HepG2 (cell line): ENCODE measurements around the gene SPATA13.

ENCODE experiments used
- ELF1 ChIP-seq: sonication (generic); formaldehyde crosslinking; IDR thresholded peaks from 2 replicates; pipeline ENCODE4 v1.4.0; 2020; ENCODE audit warnings: missing genetic modification reagents
- GATAD2A ChIP-seq: IDR thresholded peaks from 2 replicates; pipeline ENCODE4 v1.6.1; 2016
- HNRNPLL ChIP-seq: fragments of 200-400 bp; formaldehyde crosslinking; IDR thresholded peaks from 2 replicates; pipeline ENCODE4 v1.6.1; 2017; ENCODE audit warnings: mild to moderate bottlenecking, low read depth, low read length; ENCODE audit not compliant: poor library complexity, severe bottlenecking
- JUN ChIP-seq: sonication (generic); formaldehyde crosslinking; IDR thresholded peaks from 2 replicates; pipeline ENCODE4 v1.4.0; 2020; ENCODE audit warnings: mild to moderate bottlenecking, missing genetic modification reagents
- SIN3B ChIP-seq: fragments of 150-350 bp; IDR thresholded peaks from 2 replicates; pipeline ENCODE4 v1.6.1; 2014; ENCODE audit warnings: low read length
- ZBTB42 ChIP-seq: sonication (generic); formaldehyde crosslinking; IDR thresholded peaks from 2 replicates; pipeline ENCODE4 v1.5.0; 2020; ENCODE audit warnings: mild to moderate bottlenecking, missing genetic modification reagents

- no peak for TF ChIP-seq ZBTB42
- TF ChIP-seq ELF1 (CRISPR knock-in tag) = no peak
- TF ChIP-seq JUN (CRISPR knock-in tag) = no peak
- no peak for TF ChIP-seq SIN3B
- TF ChIP-seq HNRNPLL = no peak
- TF ChIP-seq GATAD2A (CRISPR knock-in tag) = no peak
These were observed 90.0 kb downstream of the SPATA13 start for GRCh38 chr13:24250376-24251057.
